Measurements from ENCODE around the gene ZNF24. TPM values are rescaled to one million over a fixed set of nuclear protein-coding genes. Genes with fewer than 3 reads are reported as not detected.

ZNF24 gene
- total RNA-seq, 1 donor from 2014 or later, result 64.1 TPM

GRCh38 chr18:35352778-35353177 is 8.6 kb upstream of the ZNF24 start:
- Mint-ChIP-seq H3K27me3 (no peaks in the 10 kb centered on the region), H3K4me1 (ENCODE audit: unreplicated experiment) (peaks cover 5% of the 10 kb centered on the region), H3K9me3 (peaks cover 5% of the 10 kb centered on the region), H3K27ac (no peak overlapping the region), H3K4me3 (no peak overlapping the region), H3K36me3 (peaks cover 4% of the 10 kb centered on the region)
- DNase-seq (ENCODE audit: extremely low spot score, unreplicated experiment), result no peak
- no peak for TF ChIP-seq CTCF (conservative IDR thresholded peaks at IDR 0.05)

GRCh38 chr18:35352283-35352682 is 8.1 kb upstream of the ZNF24 start:
- DNase-seq (ENCODE audit: extremely low spot score, unreplicated experiment), result no peak
- peaks cover 4% of the 10 kb centered on the region for H3K36me3 Mint-ChIP-seq

GRCh38 chr18:35348001-35348400 is 3.8 kb upstream of the ZNF24 start:
- Mint-ChIP-seq H3K27me3 (no peaks in the 10 kb centered on the region), H3K4me1 (ENCODE audit: unreplicated experiment) (peaks cover 22% of the 10 kb centered on the region), H3K36me3 (peaks cover 10% of the 10 kb centered on the region), H3K4me3 (no peak overlapping the region), H3K27ac (no peak overlapping the region), H3K9me3 (peaks cover 5% of the 10 kb centered on the region)
- no peak for DNase-seq (ENCODE audit: extremely low spot score, unreplicated experiment)
- no peak for TF ChIP-seq CTCF (conservative IDR thresholded peaks at IDR 0.05)

More at GRCh38 chr18:35352283-35352682, 8.1 kb upstream of the ZNF24 start:
- H3K9me3 Mint-ChIP-seq, result peaks cover 5% of the 10 kb centered on the region
- H3K4me3 Mint-ChIP-seq, result no peak overlapping the region
- no peaks in the 10 kb centered on the region for H3K27me3 Mint-ChIP-seq
- TF ChIP-seq CTCF (conservative IDR thresholded peaks at IDR 0.05), result no peak
- no peak overlapping the region for H3K27ac Mint-ChIP-seq
- peaks cover 5% of the 10 kb centered on the region for H3K4me1 Mint-ChIP-seq (ENCODE audit: unreplicated experiment)

- DNase-seq (ENCODE audit: extremely low spot score, unreplicated experiment), result no peak
- no peak for TF ChIP-seq CTCF (conservative IDR thresholded peaks at IDR 0.05)
- H3K27ac Mint-ChIP-seq, result peak overlapping the region; percentile 96
- peaks cover 28% of the 10 kb centered on the region for H3K4me1 Mint-ChIP-seq (ENCODE audit: unreplicated experiment)
- no peaks in the 10 kb centered on the region for H3K9me3 Mint-ChIP-seq
- peaks cover 6% of the 10 kb centered on the region for H3K36me3 Mint-ChIP-seq
- H3K4me3 Mint-ChIP-seq, result no peak overlapping the region
- no peaks in the 10 kb centered on the region for H3K27me3 Mint-ChIP-seq
Measured at GRCh38 chr18:35345950-35346349, 1.7 kb upstream of the ZNF24 start.

- H3K4me3 Mint-ChIP-seq, result peak overlapping the region; percentile 99
- H3K9me3 Mint-ChIP-seq, result no peaks in the 10 kb centered on the region
- TF ChIP-seq CTCF (conservative IDR thresholded peaks at IDR 0.05), result no peak
- peaks cover 6% of the 10 kb centered on the region for H3K36me3 Mint-ChIP-seq
- peak overlapping the region; percentile 96 for H3K27ac Mint-ChIP-seq
- DNase-seq (ENCODE audit: extremely low spot score, unreplicated experiment), result no peak
- H3K4me1 Mint-ChIP-seq (ENCODE audit: unreplicated experiment), result peaks cover 28% of the 10 kb centered on the region
- H3K27me3 Mint-ChIP-seq, result no peaks in the 10 kb centered on the region
Measured at GRCh38 chr18:35345460-35345921, 1.3 kb upstream of the ZNF24 start.

Data from type B pancreatic cell (in vitro differentiated cells).